ENCODE results near the gene FADD.

GRCh38 chr11:70161043-70161625, 42.0 kb upstream of the FADD start:
- TF ChIP-seq CTCF (IDR thresholded peaks at IDR 0.05; ENCODE audit: insufficient read depth, low read length, poor library complexity, severe bottlenecking) (no peak), EZH2phosphoT487 (conservative IDR thresholded peaks at IDR 0.05; ENCODE audit: low read length) (no peak)
